GM12865 (cell line): ENCODE data around the gene MCUB.
A peak's percentile ranks its signal among the peaks of the same experiment; 100 is the strongest.

Experiments
- DNase-seq: peaks from one replicate; pipeline ENCODE4 v3.0.0; 2010; ENCODE audit warnings: low read depth
- H3K4me3 ChIP-seq: 2 replicates; pipeline ENCODE4 v1.5.1; 2011; ENCODE audit warnings: mild to moderate bottlenecking, low read depth, low read length, control low read depth
- CTCF ChIP-seq: IDR thresholded peaks from 2 replicates; pipeline ENCODE4 v1.5.1; 2011; ENCODE audit warnings: low read length, control low read depth, low read depth, inconsistent platforms; ENCODE audit not compliant: insufficient read depth; ENCODE audit errors: missing control alignments

Gene MCUB

GRCh38 chr4:109560687-109561461 lies 828 bp downstream of the MCUB start:
- H3K4me3 ChIP-seq: peak overlapping the region; percentile 59
- no peak for TF ChIP-seq CTCF
- DNase-seq: peak; percentile 88

- no peak overlapping the region for H3K4me3 ChIP-seq
- no peak for DNase-seq
- no peak for TF ChIP-seq CTCF
Observed at GRCh38 chr4:109562457-109563239, 2.6 kb downstream of the MCUB start.

- no peak overlapping the region for H3K4me3 ChIP-seq
- no peak for TF ChIP-seq CTCF
- DNase-seq: no peak
Observed at GRCh38 chr4:109571494-109571893, 11.4 kb downstream of the MCUB start.

GRCh38 chr4:109572154-109572553 lies 12.1 kb downstream of the MCUB start:
- H3K4me3 ChIP-seq: no peak overlapping the region
- DNase-seq: no peak
- TF ChIP-seq CTCF: no peak

- H3K4me3 ChIP-seq: no peak overlapping the region
- no peak for DNase-seq
- no peak for TF ChIP-seq CTCF
Observed at GRCh38 chr4:109574443-109574850, 14.4 kb downstream of the MCUB start.

GRCh38 chr4:109574931-109575804 lies 15.1 kb downstream of the MCUB start:
- no peak for TF ChIP-seq CTCF
- no peak overlapping the region for H3K4me3 ChIP-seq
- no peak for DNase-seq
